BLaER1 treated with 17β-estradiol and CSF1 and Interleukin-3, amounts not matched to agents 10 nM and 100 nM (cell line): ENCODE measurements around the gene AMN.
A peak's percentile ranks its signal among the peaks of the same experiment; 100 is the strongest.

Experiments used
- H3K27ac ChIP-seq, 11 experiments: shearing (Covaris generic); formaldehyde crosslinking; 2 replicates each; pipeline ENCODE4 v1.8.1; 2022
- H3K27me3 ChIP-seq, 11 experiments: shearing (Covaris generic); formaldehyde crosslinking; 2 replicates each; pipeline ENCODE4 v1.8.1; 2022
- H3K36me3 ChIP-seq, 11 experiments: shearing (Covaris generic); formaldehyde crosslinking; 2 replicates each; pipeline ENCODE4 v1.8.1; 2022
- H3K4me1 ChIP-seq, 10 experiments: shearing (Covaris generic); formaldehyde crosslinking; 2 replicates each; pipeline ENCODE4 v1.8.1; 2022
- H3K4me2 ChIP-seq, 11 experiments: shearing (Covaris generic); formaldehyde crosslinking; 2 replicates each; pipeline ENCODE4 v1.8.1; 2022
- H3K4me3 ChIP-seq, 10 experiments: shearing (Covaris generic); formaldehyde crosslinking; 2 replicates each; pipeline ENCODE4 v1.8.1; 2022
- H3K9ac ChIP-seq, 11 experiments: shearing (Covaris generic); formaldehyde crosslinking; 2 replicates each; pipeline ENCODE4 v1.8.1; 2022
- H3K9me3 ChIP-seq, 11 experiments: shearing (Covaris generic); formaldehyde crosslinking; replicated peaks in 1 of 11; 2 replicates each; pipeline ENCODE4 v1.8.1; 2022
- H4K20me1 ChIP-seq, 11 experiments: shearing (Covaris generic); formaldehyde crosslinking; 2 replicates each; pipeline ENCODE4 v1.8.1; 2022
- Cebpa-rat ChIP-seq, 11 experiments: shearing (Covaris generic); IDR thresholded peaks; 2 replicates each; pipeline ENCODE4 v1.8.1; 2022

AMN gene

GRCh38 chr14:102897299-102898027 lies 25.0 kb upstream of the AMN start:
- no peak overlapping the region for H3K27ac ChIP-seq
- TF ChIP-seq Cebpa-rat (IDR thresholded peaks at IDR 0.05) = no peak
- H3K9ac ChIP-seq = no peak overlapping the region
- H3K27me3 ChIP-seq = no peaks in the 10 kb centered on the region
- no peak overlapping the region for H3K4me2 ChIP-seq
- H3K36me3 ChIP-seq = peaks cover 32 to 96% (median 68%) of the 10 kb centered on the region in 11 experiments; a peak in 21 of 22 replicates
- H3K4me3 ChIP-seq = no peak overlapping the region
- peaks cover 6 to 51% (median 17%) of the 10 kb centered on the region in 11 experiments; a peak in 14 of 22 replicates for H4K20me1 ChIP-seq
- H3K9me3 ChIP-seq = no peaks in the 10 kb centered on the region
- H3K4me1 ChIP-seq = peaks cover 10 to 45% (median 39%) of the 10 kb centered on the region in 10 experiments

- Histone ChIP-seq H3K9ac (no peak overlapping the region), H3K9me3 (no peaks in the 10 kb centered on the region), H3K27me3 (no peaks in the 10 kb centered on the region), H3K36me3 (peaks cover 39 to 96% (median 74%) of the 10 kb centered on the region in 11 experiments), H3K4me1 (peaks cover 10 to 42% (median 37%) of the 10 kb centered on the region in 10 experiments), H4K20me1 (peaks cover 6 to 59% (median 23%) of the 10 kb centered on the region in 11 experiments; a peak in 14 of 22 replicates), H3K4me2 (no peak overlapping the region), H3K27ac (no peak overlapping the region), H3K4me3 (no peak overlapping the region)
- no peak for TF ChIP-seq Cebpa-rat (IDR thresholded peaks at IDR 0.05)
Measured at GRCh38 chr14:102898298-102898697, 24.2 kb upstream of the AMN start.

GRCh38 chr14:102898776-102899515 lies 23.5 kb upstream of the AMN start:
- Histone ChIP-seq H3K4me1 (peaks cover 10 to 36% (median 31%) of the 10 kb centered on the region in 10 experiments), H3K9ac (no peak overlapping the region), H4K20me1 (peaks cover 6 to 62% (median 23%) of the 10 kb centered on the region in 11 experiments; a peak in 14 of 22 replicates), H3K9me3 (no peaks in the 10 kb centered on the region), H3K27me3 (no peaks in the 10 kb centered on the region), H3K4me3 (no peak overlapping the region), H3K27ac (no peak overlapping the region), H3K4me2 (peak overlapping the region in 3 of 11 experiments; percentile 10 to 37 (median 20); a peak in 3 of 22 replicates), H3K36me3 (peaks cover 40 to 96% (median 76%) of the 10 kb centered on the region in 11 experiments)
- TF ChIP-seq Cebpa-rat (IDR thresholded peaks at IDR 0.05) = no peak

GRCh38 chr14:102899516-102899900 lies 23.0 kb upstream of the AMN start:
- H4K20me1 ChIP-seq = peaks cover 6 to 64% (median 23%) of the 10 kb centered on the region in 11 experiments; a peak in 14 of 22 replicates
- H3K9ac ChIP-seq = no peak overlapping the region
- peaks cover 10 to 36% (median 31%) of the 10 kb centered on the region in 10 experiments for H3K4me1 ChIP-seq

GRCh38 chr14:102900631-102901571 lies 21.6 kb upstream of the AMN start:
- H3K9ac ChIP-seq = peak overlapping the region in 4 of 11 experiments; percentile 9 to 46 (median 24); a peak in 3 of 22 replicates
- no peak overlapping the region for H3K27ac ChIP-seq
- peak overlapping the region; percentile 10 to 67 (median 46); a peak in 21 of 22 replicates for H3K4me2 ChIP-seq

More at GRCh38 chr14:102899516-102899900, 23.0 kb upstream of the AMN start:
- Histone ChIP-seq H3K4me2 (no peak overlapping the region), H3K36me3 (peaks cover 39 to 96% (median 75%) of the 10 kb centered on the region in 11 experiments), H3K27ac (no peak overlapping the region), H3K9me3 (no peaks in the 10 kb centered on the region), H3K4me3 (no peak overlapping the region), H3K27me3 (no peaks in the 10 kb centered on the region)
- TF ChIP-seq Cebpa-rat (IDR thresholded peaks at IDR 0.05) = no peak

GRCh38 chr14:102901633-102902032 lies 20.8 kb upstream of the AMN start:
- TF ChIP-seq Cebpa-rat (IDR thresholded peaks at IDR 0.05) = no peak
- Histone ChIP-seq H3K4me2 (peak overlapping the region; percentile 10 to 67 (median 46); a peak in 19 of 22 replicates), H3K9ac (peak overlapping the region in 5 of 11 experiments; percentile 9 to 50 (median 38); a peak in 8 of 22 replicates), H3K4me1 (peaks cover 10 to 39% (median 35%) of the 10 kb centered on the region in 10 experiments), H3K9me3 (no peaks in the 10 kb centered on the region; a peak in 1 of 22 replicates), H3K36me3 (peaks cover 39 to 95% (median 72%) of the 10 kb centered on the region in 11 experiments), H3K27ac (no peak overlapping the region), H4K20me1 (peaks cover 7 to 75% (median 25%) of the 10 kb centered on the region in 11 experiments; a peak in 16 of 22 replicates), H3K4me3 (no peak overlapping the region), H3K27me3 (no peaks in the 10 kb centered on the region)

More at GRCh38 chr14:102900631-102901571, 21.6 kb upstream of the AMN start:
- no peaks in the 10 kb centered on the region for H3K27me3 ChIP-seq
- H3K4me1 ChIP-seq = peaks cover 10 to 36% (median 31%) of the 10 kb centered on the region in 10 experiments
- no peak for TF ChIP-seq Cebpa-rat (IDR thresholded peaks at IDR 0.05)
- no peak overlapping the region for H3K4me3 ChIP-seq
- peaks cover 36 to 95% (median 73%) of the 10 kb centered on the region in 11 experiments for H3K36me3 ChIP-seq
- H4K20me1 ChIP-seq = peaks cover 6 to 75% (median 23%) of the 10 kb centered on the region in 11 experiments; a peak in 14 of 22 replicates
- no peaks in the 10 kb centered on the region for H3K9me3 ChIP-seq

- peak overlapping the region in 4 of 11 experiments; percentile 9 to 50 (median 24); a peak in 6 of 22 replicates for H3K9ac ChIP-seq
- peaks cover 43 to 95% (median 74%) of the 10 kb centered on the region in 11 experiments for H3K36me3 ChIP-seq
- H3K27me3 ChIP-seq = no peaks in the 10 kb centered on the region
- no peak for TF ChIP-seq Cebpa-rat (IDR thresholded peaks at IDR 0.05)
- H4K20me1 ChIP-seq = peaks cover 11 to 76% (median 30%) of the 10 kb centered on the region in 11 experiments; a peak in 19 of 22 replicates
- peak overlapping the region in 9 of 11 experiments; percentile 19 to 67 (median 52); a peak in 14 of 22 replicates for H3K4me2 ChIP-seq
- no peaks in the 10 kb centered on the region; a peak in 1 of 22 replicates for H3K9me3 ChIP-seq
- H3K27ac ChIP-seq = no peak overlapping the region
- H3K4me3 ChIP-seq = no peak overlapping the region
- peaks cover 10 to 44% (median 39%) of the 10 kb centered on the region in 10 experiments for H3K4me1 ChIP-seq
Measured at GRCh38 chr14:102902086-102902485, 20.4 kb upstream of the AMN start.
